HepG2 (cell line): Measurements from ENCODE around the gene MRPS5. TPM values are rescaled to one million over a fixed set of nuclear protein-coding genes. Genes with fewer than 3 reads are reported as not detected.
A peak's percentile ranks its signal among the peaks of the same experiment; 100 is the strongest.

Experiments
- FIP1L1 ChIP-seq: fragments of 200-400 bp; formaldehyde crosslinking; IDR thresholded peaks from 2 replicates; pipeline ENCODE4 v1.6.1; 2018; ENCODE audit warnings: low read depth, mild to moderate bottlenecking, low read length, moderate library complexity, borderline replicate concordance; ENCODE audit not compliant: insufficient read depth
- HOXA3 ChIP-seq: sonication (generic); formaldehyde crosslinking; IDR thresholded peaks from 2 replicates; pipeline ENCODE4 v1.5.0; 2020; ENCODE audit warnings: missing genetic modification reagents
- KDM2A ChIP-seq: sonication (generic); formaldehyde crosslinking; IDR thresholded peaks from 2 replicates; pipeline ENCODE4 v1.4.0; 2020; ENCODE audit warnings: low read depth, missing genetic modification reagents, borderline replicate concordance
- RFX1 ChIP-seq: fragments of 450-650 bp; IDR thresholded peaks from 2 replicates; pipeline ENCODE4 v1.6.1; 2017
- SALL1 ChIP-seq: sonication (generic); formaldehyde crosslinking; IDR thresholded peaks from 2 replicates; pipeline ENCODE4 v1.8.0; 2022; ENCODE audit warnings: mild to moderate bottlenecking, missing genetic modification reagents
- SNAI1 ChIP-seq: sonication (generic); formaldehyde crosslinking; IDR thresholded peaks from 2 replicates; pipeline ENCODE4 v1.5.0; 2020; ENCODE audit warnings: mild to moderate bottlenecking, missing genetic modification reagents, borderline replicate concordance
- SNRNP70 ChIP-seq: fragments of 200-400 bp; formaldehyde crosslinking; IDR thresholded peaks from 2 replicates; pipeline ENCODE4 v1.6.1; 2017; ENCODE audit warnings: mild to moderate bottlenecking, low read depth, low read length, moderate library complexity
- TAF15 ChIP-seq: fragments of 200-400 bp; formaldehyde crosslinking; IDR thresholded peaks from one replicate; pipeline ENCODE4 v1.6.1; 2018; ENCODE audit warnings: mild to moderate bottlenecking, low read depth, low read length; ENCODE audit not compliant: poor library complexity, severe bottlenecking
- ZBTB21 ChIP-seq: sonication (generic); formaldehyde crosslinking; IDR thresholded peaks from 2 replicates; pipeline ENCODE4 v1.4.0; 2020; ENCODE audit warnings: missing genetic modification reagents
- ZBTB38 ChIP-seq: sonication (generic); formaldehyde crosslinking; IDR thresholded peaks from 2 replicates; pipeline ENCODE4 v1.5.1; 2020; ENCODE audit warnings: mild to moderate bottlenecking, missing genetic modification reagents
- ZNF17 ChIP-seq: sonication (generic); formaldehyde crosslinking; IDR thresholded peaks from 2 replicates; pipeline ENCODE4 v1.5.0; 2020; ENCODE audit warnings: mild to moderate bottlenecking, missing genetic modification reagents
- ZNF180 ChIP-seq: sonication (generic); formaldehyde crosslinking; IDR thresholded peaks from 2 replicates; pipeline ENCODE4 v1.4.0; 2020; ENCODE audit warnings: low read depth, missing genetic modification reagents, borderline replicate concordance
- ZNF234 ChIP-seq: sonication (generic); formaldehyde crosslinking; conservative IDR thresholded peaks from 2 replicates; pipeline ENCODE4 v1.5.1; 2020; ENCODE audit warnings: mild to moderate bottlenecking, missing genetic modification reagents
- ZNF343 ChIP-seq: sonication (generic); formaldehyde crosslinking; IDR thresholded peaks from 2 replicates; pipeline ENCODE4 v1.4.0; 2020; ENCODE audit warnings: mild to moderate bottlenecking, missing genetic modification reagents
- polyA plus RNA-seq, 8 experiments: library from polyadenylated mRNA; depleted of rRNA in 3 of 8; stranded (reverse) in 7 of 8; unstranded in 1 of 8; fragments of >200 nt; fragmentation: Illumina TruSeq in 4 of 8; extraction: Trizol in 4 of 8; gene quantifications; 2 replicates each; pipeline versions ENCODE4 v1.2.1 to v1.2.3, GENCODE V29; 2011 to 2016; ENCODE audit warnings: low read depth in 4 of 8, missing spikeins in 1 of 8, mixed read lengths in 1 of 8; ENCODE audit not compliant: insufficient read depth in 1 of 8
- total RNA-seq, 5 experiments: library from RNA; depleted of rRNA; stranded (reverse); fragments of >200 nt; fragmentation: Illumina TruSeq; extraction: Trizol; gene quantifications; 2 replicates each; pipeline ENCODE4 v1.2.3, GENCODE V29; 2016; ENCODE audit warnings: low read depth in 1 of 5
- TF ChIP-seq, protein P1 (sequence below): sonication (generic); formaldehyde crosslinking; IDR thresholded peaks from 2 replicates; pipeline ENCODE4 v1.8.0; 2022; ENCODE audit warnings: missing genetic modification reagents, mild to moderate bottlenecking, inconsistent platforms, borderline replicate concordance
- TF ChIP-seq, protein P2 (sequence below): sonication (generic); formaldehyde crosslinking; IDR thresholded peaks from 2 replicates; pipeline ENCODE4 v1.4.0; 2020; ENCODE audit warnings: missing genetic modification reagents
- TF ChIP-seq, protein P3 (sequence below): sonication (generic); formaldehyde crosslinking; IDR thresholded peaks from 2 replicates; pipeline ENCODE4 v1.4.0; 2020; ENCODE audit warnings: mild to moderate bottlenecking, low read depth, missing genetic modification reagents
- TF ChIP-seq, protein P4 (sequence below): sonication (generic); formaldehyde crosslinking; IDR thresholded peaks from 2 replicates; pipeline ENCODE4 v1.4.0; 2020; ENCODE audit warnings: missing genetic modification reagents, borderline replicate concordance
- TF ChIP-seq, protein P5 (sequence below): fragments of 450-650 bp; IDR thresholded peaks from 2 replicates; pipeline ENCODE4 v1.6.1; 2016
- TF ChIP-seq, protein P6 (sequence below): sonication (generic); formaldehyde crosslinking; IDR thresholded peaks from 2 replicates; pipeline ENCODE4 v1.9.0; 2022; ENCODE audit warnings: missing genetic modification reagents, mild to moderate bottlenecking, borderline replicate concordance

MRPS5 gene
- total and polyA plus RNA-seq, 2 of the 13 experiments (the other 11 are each of a cell fraction or from before 2014, with no cell fraction given), result 98.8 to 134 TPM

DNA sequence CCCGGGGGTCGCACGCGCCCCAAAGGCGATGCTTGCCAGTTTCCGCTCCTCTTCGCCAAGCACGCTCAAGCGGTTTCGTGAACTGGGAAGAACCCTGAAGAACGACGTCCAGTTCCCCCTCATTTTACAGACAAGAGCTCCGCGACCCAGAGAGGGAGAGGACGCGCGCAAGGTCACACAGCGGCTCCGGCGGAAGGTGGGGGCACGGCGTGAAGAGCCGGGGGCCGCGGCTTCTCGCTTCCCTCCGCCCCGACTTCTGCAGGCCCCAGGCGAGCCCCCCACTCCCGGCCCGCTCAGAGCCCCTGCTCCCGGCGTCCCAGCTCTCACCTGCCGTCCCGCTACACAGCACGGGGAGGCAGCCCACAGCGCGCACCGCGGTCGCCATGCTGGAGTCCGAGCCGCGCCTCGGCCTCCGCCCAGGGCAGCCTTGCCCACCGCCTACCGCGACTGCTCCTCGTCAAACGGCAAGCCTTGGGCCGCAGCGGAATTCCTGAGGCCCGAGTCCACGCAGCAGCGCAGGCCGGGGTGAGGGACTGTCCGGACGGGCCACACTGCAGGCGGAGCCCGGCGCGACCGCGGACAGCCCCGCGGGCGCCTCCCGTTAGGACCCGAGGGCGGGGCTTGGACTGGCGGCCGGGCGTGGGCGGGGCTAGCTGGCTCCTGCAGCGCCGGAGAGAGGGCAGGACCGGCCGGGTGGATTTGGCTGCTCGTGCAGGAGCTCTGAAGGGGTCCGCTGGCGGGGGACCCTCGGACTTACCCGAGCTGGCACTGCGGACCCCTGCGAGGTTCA lies at the start of gene MRPS5 (continued):
- TF ChIP-seq, protein P1, sequence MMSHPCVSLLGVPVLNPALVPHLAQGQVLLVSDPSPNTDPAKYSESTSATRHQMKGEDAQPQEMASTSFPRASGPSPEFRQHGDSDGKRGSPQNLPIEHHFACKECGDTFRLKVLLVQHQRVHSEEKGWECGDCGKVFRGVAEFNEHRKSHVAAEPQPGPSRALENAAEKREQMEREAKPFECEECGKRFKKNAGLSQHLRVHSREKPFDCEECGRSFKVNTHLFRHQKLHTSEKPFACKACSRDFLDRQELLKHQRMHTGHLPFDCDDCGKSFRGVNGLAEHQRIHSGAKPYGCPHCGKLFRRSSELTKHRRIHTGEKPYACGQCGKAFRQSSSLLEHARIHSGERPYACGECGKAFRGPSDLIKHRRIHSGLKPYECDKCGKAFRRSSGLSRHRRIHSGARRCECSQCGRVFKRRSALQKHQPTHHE, result no peak; the same call in 1 of the 2 replicates
- TF ChIP-seq ZNF343, result peak; percentile 95; the same call in 1 of the 2 replicates
- TF ChIP-seq, protein P2, sequence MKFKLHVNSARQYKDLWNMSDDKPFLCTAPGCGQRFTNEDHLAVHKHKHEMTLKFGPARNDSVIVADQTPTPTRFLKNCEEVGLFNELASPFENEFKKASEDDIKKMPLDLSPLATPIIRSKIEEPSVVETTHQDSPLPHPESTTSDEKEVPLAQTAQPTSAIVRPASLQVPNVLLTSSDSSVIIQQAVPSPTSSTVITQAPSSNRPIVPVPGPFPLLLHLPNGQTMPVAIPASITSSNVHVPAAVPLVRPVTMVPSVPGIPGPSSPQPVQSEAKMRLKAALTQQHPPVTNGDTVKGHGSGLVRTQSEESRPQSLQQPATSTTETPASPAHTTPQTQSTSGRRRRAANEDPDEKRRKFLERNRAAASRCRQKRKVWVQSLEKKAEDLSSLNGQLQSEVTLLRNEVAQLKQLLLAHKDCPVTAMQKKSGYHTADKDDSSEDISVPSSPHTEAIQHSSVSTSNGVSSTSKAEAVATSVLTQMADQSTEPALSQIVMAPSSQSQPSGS (CRISPR knock-in tag), result peak; percentile 66
- TF ChIP-seq TAF15, result peak; percentile 89
- peak; percentile 74; the same call in 1 of the 2 replicates for TF ChIP-seq ZNF234 (CRISPR knock-in tag)
- no peak for TF ChIP-seq FIP1L1
- TF ChIP-seq ZBTB38, result peak; percentile 92
- TF ChIP-seq, protein P3, sequence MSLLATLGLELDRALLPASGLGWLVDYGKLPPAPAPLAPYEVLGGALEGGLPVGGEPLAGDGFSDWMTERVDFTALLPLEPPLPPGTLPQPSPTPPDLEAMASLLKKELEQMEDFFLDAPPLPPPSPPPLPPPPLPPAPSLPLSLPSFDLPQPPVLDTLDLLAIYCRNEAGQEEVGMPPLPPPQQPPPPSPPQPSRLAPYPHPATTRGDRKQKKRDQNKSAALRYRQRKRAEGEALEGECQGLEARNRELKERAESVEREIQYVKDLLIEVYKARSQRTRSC, result peak; percentile 71; the same call in 1 of the 2 replicates
- TF ChIP-seq, protein P4, sequence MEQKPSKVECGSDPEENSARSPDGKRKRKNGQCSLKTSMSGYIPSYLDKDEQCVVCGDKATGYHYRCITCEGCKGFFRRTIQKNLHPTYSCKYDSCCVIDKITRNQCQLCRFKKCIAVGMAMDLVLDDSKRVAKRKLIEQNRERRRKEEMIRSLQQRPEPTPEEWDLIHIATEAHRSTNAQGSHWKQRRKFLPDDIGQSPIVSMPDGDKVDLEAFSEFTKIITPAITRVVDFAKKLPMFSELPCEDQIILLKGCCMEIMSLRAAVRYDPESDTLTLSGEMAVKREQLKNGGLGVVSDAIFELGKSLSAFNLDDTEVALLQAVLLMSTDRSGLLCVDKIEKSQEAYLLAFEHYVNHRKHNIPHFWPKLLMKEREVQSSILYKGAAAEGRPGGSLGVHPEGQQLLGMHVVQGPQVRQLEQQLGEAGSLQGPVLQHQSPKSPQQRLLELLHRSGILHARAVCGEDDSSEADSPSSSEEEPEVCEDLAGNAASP (CRISPR knock-in tag), result peak; percentile 11; the same call in 1 of the 2 replicates
- TF ChIP-seq, protein P5, sequence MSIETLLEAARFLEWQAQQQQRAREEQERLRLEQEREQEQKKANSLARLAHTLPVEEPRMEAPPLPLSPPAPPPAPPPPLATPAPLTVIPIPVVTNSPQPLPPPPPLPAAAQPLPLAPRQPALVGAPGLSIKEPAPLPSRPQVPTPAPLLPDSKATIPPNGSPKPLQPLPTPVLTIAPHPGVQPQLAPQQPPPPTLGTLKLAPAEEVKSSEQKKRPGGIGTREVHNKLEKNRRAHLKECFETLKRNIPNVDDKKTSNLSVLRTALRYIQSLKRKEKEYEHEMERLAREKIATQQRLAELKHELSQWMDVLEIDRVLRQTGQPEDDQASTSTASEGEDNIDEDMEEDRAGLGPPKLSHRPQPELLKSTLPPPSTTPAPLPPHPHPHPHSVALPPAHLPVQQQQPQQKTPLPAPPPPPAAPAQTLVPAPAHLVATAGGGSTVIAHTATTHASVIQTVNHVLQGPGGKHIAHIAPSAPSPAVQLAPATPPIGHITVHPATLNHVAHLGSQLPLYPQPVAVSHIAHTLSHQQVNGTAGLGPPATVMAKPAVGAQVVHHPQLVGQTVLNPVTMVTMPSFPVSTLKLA, result no peak
- no peak for TF ChIP-seq RFX1
- peak; percentile 98 for TF ChIP-seq KDM2A (CRISPR knock-in tag)
- TF ChIP-seq SNAI1, result no peak
- TF ChIP-seq SALL1 (CRISPR knock-in tag), result peak; percentile 93
- TF ChIP-seq ZNF17 (CRISPR knock-in tag), result no peak
- TF ChIP-seq ZNF180, result no peak
- no peak for TF ChIP-seq ZBTB21 (CRISPR knock-in tag)
- TF ChIP-seq HOXA3, result peak; percentile 86
- TF ChIP-seq SNRNP70, result no peak
- TF ChIP-seq, protein P6, sequence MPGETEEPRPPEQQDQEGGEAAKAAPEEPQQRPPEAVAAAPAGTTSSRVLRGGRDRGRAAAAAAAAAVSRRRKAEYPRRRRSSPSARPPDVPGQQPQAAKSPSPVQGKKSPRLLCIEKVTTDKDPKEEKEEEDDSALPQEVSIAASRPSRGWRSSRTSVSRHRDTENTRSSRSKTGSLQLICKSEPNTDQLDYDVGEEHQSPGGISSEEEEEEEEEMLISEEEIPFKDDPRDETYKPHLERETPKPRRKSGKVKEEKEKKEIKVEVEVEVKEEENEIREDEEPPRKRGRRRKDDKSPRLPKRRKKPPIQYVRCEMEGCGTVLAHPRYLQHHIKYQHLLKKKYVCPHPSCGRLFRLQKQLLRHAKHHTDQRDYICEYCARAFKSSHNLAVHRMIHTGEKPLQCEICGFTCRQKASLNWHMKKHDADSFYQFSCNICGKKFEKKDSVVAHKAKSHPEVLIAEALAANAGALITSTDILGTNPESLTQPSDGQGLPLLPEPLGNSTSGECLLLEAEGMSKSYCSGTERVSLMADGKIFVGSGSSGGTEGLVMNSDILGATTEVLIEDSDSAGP (CRISPR knock-in tag), result peak; percentile 96
